Retina (tissue), 1 donor: Measurements from ENCODE around the gene MRPL30.
"Not testable (repeated sequence)": the region's sequence is repeated elsewhere in the genome, so short reads cannot be mapped to it uniquely, and the experiment has no call there.

Experiments
- DNase-seq: peaks from one replicate; pipeline ENCODE4 v3.0.0-alpha.2; 2016

Gene MRPL30

DNA sequence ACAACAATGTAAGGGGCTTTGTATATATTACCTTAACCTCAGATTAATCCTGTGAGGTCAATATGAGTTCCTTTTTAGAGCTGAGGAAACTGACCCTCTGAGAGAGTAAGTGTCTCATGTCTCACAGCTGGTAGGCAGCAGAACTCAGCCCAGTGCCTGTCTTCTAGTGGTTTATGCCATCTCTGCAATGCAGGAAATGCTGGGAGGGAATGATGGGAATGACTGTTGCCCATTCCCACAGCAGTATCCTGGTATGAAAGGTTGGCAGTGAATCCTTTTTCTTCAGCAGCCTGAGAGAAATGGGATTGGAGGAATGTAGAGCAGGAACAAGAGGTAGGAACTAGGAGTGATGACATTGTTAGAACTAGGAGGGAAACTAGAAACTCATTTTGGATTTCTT is 6.0 kb downstream of the MRPL30 start:
- no peak for DNase-seq

DNA sequence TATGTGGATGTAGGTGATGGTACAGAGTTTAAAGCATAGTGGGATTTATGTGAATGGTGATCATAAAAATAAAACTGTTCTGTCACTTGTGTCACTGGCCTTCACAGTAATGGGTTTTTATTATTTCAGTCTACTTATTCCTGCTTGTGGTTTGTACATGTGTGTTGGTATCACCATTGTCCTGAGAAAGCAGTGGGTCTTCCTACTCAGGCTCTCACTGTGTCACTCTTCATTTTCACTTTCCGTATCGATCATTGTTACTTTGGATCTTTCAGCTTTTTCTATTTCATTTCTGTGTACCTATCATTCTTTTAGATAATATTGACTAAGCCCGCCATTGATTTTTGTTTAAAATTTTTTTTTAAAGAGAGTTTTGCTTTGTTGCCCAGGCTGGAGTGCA is 7.4 kb downstream of the MRPL30 start:
- DNase-seq: no peak

DNA sequence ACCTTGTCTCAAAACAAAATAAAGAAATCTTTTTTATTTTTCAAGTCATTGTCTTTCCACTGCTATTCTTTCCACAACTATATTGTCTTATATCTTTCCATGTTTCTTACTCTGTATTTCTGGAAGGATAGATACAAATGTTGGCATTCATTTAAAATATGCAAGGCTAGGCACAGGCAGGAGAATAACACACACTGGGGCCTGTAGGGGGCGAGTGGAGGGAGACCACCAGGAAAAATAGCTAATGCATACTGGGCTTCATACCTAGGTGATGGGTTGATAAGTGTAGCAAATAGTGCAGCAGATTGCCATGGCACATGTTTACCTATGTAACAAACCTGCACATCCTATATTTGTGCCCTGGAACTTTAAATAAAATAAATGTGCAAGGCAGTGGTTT is 9.6 kb downstream of the MRPL30 start:
- DNase-seq: no peak

DNA sequence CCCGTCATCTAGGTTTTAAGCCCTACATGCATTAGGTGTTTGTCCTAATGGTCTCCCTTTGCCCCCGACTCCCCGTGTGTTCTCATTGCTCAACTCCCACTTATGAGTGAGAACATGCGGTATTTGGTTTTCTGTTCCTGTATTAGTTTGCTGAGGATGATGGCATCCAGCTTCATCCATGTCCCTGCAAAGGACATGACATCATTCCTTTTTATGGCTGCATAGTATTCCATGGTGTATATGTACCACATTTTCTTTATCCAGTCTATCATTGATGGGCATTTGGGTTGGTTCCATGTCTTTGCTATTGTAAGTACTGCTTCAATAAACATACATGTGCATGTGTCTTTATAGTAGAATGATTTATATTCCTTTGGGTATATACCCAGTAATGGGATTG is 11.4 kb downstream of the MRPL30 start:
- not testable (repeated sequence) for DNase-seq

DNA sequence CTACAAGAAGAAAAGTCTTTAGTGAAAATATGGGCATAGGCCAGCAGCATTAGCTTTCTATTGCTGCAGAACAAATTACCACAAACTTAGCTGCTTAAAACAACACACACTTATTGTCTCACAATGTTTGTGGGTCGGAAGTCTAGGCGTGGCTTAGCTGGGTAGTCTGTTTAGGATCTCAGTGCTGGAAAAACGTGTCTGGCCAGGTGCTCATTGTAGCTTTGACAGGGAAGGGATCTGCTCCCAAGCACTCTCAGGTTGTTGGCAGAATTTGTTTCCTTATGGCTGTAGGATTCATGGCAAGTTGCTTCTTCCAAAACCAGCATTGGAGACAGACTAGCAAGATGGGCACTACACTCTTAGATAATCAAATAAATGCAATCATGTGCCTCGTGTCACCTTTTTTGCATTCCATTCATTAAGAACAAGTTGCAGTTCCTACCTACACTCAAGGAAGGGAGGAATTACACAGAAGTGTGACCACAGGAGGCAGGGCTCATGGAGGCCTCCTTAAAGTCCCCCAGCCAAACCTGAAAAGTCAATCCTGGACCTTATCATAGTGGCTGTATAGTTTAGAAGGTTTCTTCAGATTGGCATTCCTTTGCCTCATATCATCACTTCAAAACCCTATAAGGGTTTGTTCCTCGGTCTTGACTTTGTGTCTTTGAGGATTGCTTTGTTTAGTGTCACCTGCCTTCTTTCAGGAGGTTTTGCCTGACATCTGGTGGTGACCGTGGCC is 17.3 kb downstream of the MRPL30 start:
- no peak for DNase-seq

DNA sequence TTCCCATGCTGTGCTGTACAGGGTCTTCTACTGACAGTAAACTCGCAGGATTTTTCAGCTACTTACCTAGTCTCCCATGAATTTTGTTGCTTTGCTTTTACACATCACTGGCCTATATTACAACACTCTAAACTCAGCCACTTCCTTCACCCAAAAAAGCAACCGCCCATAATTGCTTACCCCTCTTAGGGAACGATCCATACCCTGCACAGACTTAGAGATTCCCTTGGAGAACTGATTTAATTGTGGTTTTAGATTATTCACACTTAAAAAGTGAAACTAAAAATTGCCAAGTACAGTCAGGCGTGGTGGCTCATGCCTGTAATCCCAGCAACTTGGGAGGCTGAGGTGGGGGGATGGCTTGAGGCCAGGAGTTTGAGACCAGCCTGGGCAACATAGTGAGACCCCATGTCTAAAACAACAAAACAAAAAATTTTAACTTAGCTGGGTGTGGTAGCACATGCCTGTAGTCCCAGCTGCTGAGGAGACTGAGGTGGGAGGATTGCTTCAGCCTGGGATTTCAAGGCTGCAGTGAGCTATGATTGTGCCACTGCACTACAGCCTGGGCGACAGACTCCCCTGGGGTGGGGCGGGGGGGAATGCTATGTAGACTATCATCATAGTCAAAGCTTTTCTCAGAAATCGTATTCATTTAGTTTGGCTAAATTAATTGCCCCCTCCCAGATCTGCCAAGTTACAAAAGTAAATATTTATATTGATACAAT is 19.3 kb downstream of the MRPL30 start:
- no peak for DNase-seq

DNA sequence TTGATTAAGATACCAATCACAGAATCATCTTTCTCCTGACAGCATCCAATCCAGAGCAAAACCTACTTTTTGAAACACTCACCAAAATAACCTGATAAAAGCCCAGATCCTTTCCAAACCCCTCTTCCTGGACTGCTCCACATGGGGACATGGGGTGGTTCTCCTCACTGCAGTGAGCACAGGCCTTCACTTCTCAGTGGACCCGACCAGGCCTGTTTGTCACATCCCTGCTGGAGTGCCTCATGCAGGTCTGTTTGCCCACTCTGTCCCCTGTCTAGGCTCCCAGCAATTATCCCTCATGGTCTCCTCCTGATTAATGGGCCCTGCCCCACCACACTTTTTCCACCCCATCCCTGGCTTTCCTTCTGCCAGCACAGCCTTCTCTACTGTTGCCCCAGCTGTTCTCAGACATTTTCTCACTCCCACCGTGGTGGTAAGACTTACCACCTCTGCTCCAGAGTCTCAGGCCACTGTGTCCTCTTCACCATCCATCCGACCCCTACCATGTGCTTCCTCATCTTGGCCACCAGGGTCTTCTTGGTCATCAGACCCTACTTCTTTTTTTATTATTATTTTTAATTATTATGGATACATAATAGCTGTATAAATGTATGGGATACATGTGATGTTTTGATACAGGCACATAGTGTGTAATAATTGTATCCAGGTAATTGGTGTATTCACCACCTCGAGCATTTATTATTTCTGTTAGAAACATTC is 21.1 kb downstream of the MRPL30 start:
- DNase-seq: no peak

DNA sequence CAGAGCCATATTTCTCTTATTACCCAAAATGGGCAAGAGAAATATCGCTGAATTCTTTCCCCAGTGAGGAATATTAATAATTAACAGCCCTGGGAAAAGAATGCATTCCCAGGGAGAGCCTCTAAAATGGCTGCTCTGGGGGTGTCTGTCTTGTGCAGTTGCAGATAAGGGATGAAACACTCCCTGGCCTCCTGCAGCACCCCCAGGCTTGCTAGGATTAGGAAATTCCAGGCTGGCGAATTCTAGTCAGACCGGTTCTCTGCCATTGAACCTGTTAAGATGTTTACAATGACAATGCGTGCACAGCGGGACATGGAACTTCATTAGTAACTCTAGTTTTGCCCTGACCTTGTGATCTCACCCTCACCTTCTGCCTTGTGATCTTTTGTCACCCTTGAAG is 24.5 kb downstream of the MRPL30 start:
- no peak for DNase-seq

DNA sequence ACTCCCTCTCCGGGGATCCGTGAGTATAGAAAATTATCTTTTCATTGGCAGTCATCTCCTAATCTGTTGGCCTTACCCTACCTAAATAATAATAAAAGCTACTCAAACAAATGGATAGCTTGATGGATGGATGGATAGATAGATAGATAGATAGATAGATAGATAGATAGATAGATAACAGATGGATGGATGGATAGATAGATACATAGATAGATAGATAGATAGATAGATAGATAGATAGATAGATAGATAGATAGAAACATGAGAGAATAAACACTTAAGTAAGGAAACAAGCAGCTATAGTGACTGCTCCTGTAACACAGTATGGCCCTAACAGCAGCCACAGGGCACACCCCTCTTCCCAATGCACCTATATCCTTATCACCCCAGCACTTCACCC is 35.1 kb downstream of the MRPL30 start:
- DNase-seq: no peak

DNA sequence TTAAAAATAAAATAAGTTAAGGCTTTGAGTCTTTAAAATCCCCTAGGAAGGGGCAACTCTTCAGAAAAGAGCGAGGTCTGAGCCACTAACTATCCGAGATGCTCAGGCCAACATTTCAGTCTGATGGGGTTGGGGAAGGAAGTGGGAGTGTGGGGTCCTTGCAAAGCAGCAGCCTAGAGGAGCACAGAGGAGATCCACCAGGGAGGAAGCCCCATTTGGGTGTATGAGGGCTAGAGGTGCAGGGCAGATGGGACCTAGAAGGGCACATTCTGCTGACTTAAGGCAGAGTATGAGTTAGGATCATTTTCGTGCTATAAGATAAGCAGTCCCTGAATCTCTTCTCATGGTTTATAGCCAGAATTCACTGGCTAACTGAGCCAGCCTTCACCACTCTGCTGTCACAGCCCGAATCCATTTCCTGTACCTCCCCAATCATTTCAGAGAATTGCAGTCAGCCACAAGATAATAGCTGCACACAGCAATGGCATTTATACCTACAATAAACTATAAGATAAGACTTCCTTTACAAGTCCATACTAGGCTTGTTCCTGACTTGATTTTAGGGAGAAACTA is 37.0 kb downstream of the MRPL30 start:
- no peak for DNase-seq

DNA sequence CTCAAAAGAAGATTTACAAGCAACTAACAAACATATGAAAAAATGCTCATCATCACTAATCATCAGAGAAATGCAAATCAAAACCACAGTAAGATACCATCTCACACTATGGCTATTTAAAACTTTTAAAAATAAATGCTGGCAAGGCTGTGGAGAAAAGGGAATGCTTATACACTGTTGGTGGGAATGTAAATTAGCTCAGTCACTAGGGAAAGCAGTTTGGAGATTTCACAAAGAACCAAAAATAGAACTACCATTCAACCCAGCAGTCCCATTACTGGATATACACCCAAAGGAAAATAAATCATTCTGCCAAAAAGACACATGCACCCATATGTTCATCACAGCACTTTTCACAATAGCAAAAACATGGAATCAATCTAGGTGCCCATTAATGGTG is 52.2 kb downstream of the MRPL30 start:
- DNase-seq: not testable (repeated sequence)

DNA sequence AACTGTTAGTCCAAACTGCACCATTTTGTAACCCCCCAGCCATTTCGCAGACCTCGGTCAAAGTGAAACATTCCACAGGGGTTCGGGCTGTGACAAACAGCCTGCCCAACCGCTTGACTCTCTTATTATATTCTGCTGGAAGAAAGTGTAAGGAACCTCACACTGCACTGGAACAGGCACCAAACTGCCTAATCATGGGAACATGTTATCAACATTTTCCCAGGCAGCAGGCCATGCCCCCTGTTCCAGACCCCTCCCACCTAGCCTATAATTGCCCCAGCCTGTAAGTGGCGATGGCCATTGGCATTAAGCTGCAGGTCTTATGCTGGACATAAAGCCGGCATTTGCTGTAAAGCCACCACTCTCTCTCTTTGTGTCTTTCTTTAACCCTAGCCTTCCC is 57.6 kb downstream of the MRPL30 start:
- DNase-seq: no peak

DNA sequence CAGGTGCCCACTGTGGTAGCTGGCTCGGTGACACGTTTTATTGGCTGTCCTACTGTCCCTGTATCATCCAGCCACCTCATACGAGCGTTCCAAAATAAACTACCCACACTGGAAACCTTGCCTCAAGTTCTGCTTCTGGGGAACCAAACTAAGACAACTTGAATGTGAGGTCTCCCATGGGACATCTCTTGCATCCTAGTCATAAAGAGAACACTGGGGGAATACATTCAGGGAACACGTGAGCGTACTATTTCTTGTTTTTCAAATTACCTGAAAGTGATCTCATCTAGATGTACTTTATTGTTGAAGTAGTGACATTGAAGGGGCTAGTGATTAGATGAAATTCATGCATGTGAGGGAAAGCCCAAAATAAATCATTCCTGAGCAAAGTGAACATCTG is 59.4 kb downstream of the MRPL30 start:
- DNase-seq: no peak

DNA sequence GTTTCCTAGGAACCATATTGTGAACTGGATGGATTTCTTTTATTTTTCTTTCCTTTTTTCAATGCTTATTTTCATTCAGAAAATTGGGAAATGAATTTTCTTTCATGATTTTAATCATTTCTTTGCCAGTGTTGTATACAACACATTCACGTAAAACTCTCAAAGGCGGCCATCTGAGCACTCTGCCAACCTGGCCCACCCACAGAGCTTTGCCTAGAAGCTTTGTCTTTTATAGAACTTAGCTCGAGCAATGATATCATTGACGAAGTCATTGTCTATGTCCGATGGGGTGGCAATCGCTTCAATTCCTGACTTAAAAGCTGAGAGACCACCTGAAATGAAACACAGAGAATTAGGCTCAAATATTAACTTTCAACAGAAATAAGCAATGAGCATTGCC is 61.2 kb downstream of the MRPL30 start:
- no peak for DNase-seq
